ENCODE results near the gene TAF4.

- no peak for TF ChIP-seq YY1 (IDR thresholded peaks at IDR 0.05; ENCODE audit: insufficient read depth, insufficient read length)
- TF ChIP-seq ZNF274 (IDR thresholded peaks at IDR 0.05; ENCODE audit: low read depth, low read length), result no peak
Measured at GRCh38 chr20:62010551-62011402, 54.9 kb downstream of the TAF4 start.

All from NT2/D1 (cell line).